Kidney epithelial cell (primary cell): ENCODE data around the gene DCLRE1B. TPM values are rescaled to one million over a fixed set of nuclear protein-coding genes. Genes with fewer than 3 reads are reported as not detected.

Experiments used
- DNase-seq: peaks from one replicate; pipeline ENCODE4 v3.0.0-alpha.2; 2010; ENCODE audit warnings: low read depth
- H3K27me3 ChIP-seq: 2 replicates; pipeline ENCODE4 v1.6.0; 2011; ENCODE audit warnings: low read length; ENCODE audit not compliant: control insufficient read depth, insufficient read depth
- H3K36me3 ChIP-seq: 2 replicates; pipeline ENCODE4 v1.5.1; 2011; ENCODE audit warnings: low read length; ENCODE audit not compliant: control insufficient read depth, insufficient read depth
- H3K4me3 ChIP-seq: 2 replicates; pipeline ENCODE4 v1.5.1; 2011; ENCODE audit warnings: low read depth, mild to moderate bottlenecking, control low read depth, low read length
- CTCF ChIP-seq: IDR thresholded peaks from 2 replicates; pipeline ENCODE4 v1.5.1; 2011; ENCODE audit warnings: mild to moderate bottlenecking, moderate library complexity, low read length, control low read depth, inconsistent platforms; ENCODE audit not compliant: insufficient read depth, poor library complexity, severe bottlenecking
- total RNA-seq: library from RNA; depleted of rRNA; stranded (reverse); fragments of >200 nt; gene quantifications from 2 replicates; pipeline ENCODE4 v1.2.3, GENCODE V29; 2015

DCLRE1B gene
- total RNA-seq, 1 donor from 2014 or later: 7.5 TPM

- Histone ChIP-seq H3K27me3 (no peaks in the 10 kb centered on the region), H3K36me3 (no peaks in the 10 kb centered on the region), H3K4me3 (no peak overlapping the region)
- DNase-seq: no peak
- TF ChIP-seq CTCF: no peak
These were observed 30.8 kb downstream of the DCLRE1B start for GRCh38 chr1:113935970-113936369.

GRCh38 chr1:113937146-113937545 is 32.0 kb downstream of the DCLRE1B start:
- no peak overlapping the region for H3K4me3 ChIP-seq
- TF ChIP-seq CTCF: no peak
- no peaks in the 10 kb centered on the region for H3K36me3 ChIP-seq
- DNase-seq: no peak
- no peaks in the 10 kb centered on the region for H3K27me3 ChIP-seq

- H3K4me3 ChIP-seq: no peak overlapping the region
- no peaks in the 10 kb centered on the region for H3K36me3 ChIP-seq
- no peak for TF ChIP-seq CTCF
- DNase-seq: no peak
- no peaks in the 10 kb centered on the region for H3K27me3 ChIP-seq
These were observed 33.1 kb downstream of the DCLRE1B start for GRCh38 chr1:113938192-113938591.

- Histone ChIP-seq H3K36me3 (no peaks in the 10 kb centered on the region), H3K27me3 (no peaks in the 10 kb centered on the region), H3K4me3 (no peak overlapping the region)
- no peak for TF ChIP-seq CTCF
- DNase-seq: no peak
These were observed 35.5 kb downstream of the DCLRE1B start for GRCh38 chr1:113940365-113941244.

GRCh38 chr1:113941245-113941559 is 36.1 kb downstream of the DCLRE1B start:
- TF ChIP-seq CTCF: no peak
- Histone ChIP-seq H3K4me3 (no peak overlapping the region), H3K27me3 (no peaks in the 10 kb centered on the region), H3K36me3 (no peaks in the 10 kb centered on the region)
- no peak for DNase-seq

GRCh38 chr1:113942527-113942926 is 37.4 kb downstream of the DCLRE1B start:
- no peak for TF ChIP-seq CTCF
- no peak for DNase-seq
- H3K36me3 ChIP-seq: no peaks in the 10 kb centered on the region

More at GRCh38 chr1:113942527-113942926, 37.4 kb downstream of the DCLRE1B start:
- H3K4me3 ChIP-seq: no peak overlapping the region
- H3K27me3 ChIP-seq: no peaks in the 10 kb centered on the region
